CD14-positive monocyte (primary cell): Measurements from ENCODE around the gene SPTLC1. TPM values are rescaled to one million over a fixed set of nuclear protein-coding genes. Genes with fewer than 3 reads are reported as not detected.
A peak's percentile ranks its signal among the peaks of the same experiment; 100 is the strongest.

Experiments used
- DNase-seq, 3 donors: peaks; one replicate each; pipeline ENCODE4 v3.0.0-alpha.2; 2011 to 2022
- H2AFZ ChIP-seq: 2 replicates; pipeline ENCODE4 v1.6.0; 2012; ENCODE audit warnings: mild to moderate bottlenecking, low read depth, low read length, inconsistent platforms; ENCODE audit not compliant: insufficient read depth, poor library complexity, severe bottlenecking
- H3K27ac ChIP-seq, 2 donors: 1 replicate in 1 of 2; 2 replicates in 1 of 2; pipeline ENCODE4 v1.5.1; 2012 to 2013; ENCODE audit warnings: low read length in 2 of 2, control low read depth in 1 of 2, inconsistent platforms in 1 of 2, low read depth in 1 of 2, mild to moderate bottlenecking in 1 of 2
- H3K27me3 ChIP-seq, 2 donors: one replicate each; pipeline versions ENCODE4 v1.6.0 to v1.6.1; 2011 to 2013; ENCODE audit warnings: low read length in 2 of 2; ENCODE audit not compliant: control insufficient read depth in 2 of 2, insufficient read depth in 2 of 2
- H3K36me3 ChIP-seq, 2 donors: replicated peaks in 1 of 2; 1 replicate in 1 of 2; 2 replicates in 1 of 2; pipeline versions ENCODE4 v1.5.1 to v1.6.1; 2012 to 2013; ENCODE audit warnings: low read length in 2 of 2, control low read depth in 1 of 2, inconsistent platforms in 1 of 2, mild to moderate bottlenecking in 1 of 2; ENCODE audit not compliant: insufficient read depth in 2 of 2, control insufficient read depth in 1 of 2
- H3K4me1 ChIP-seq, 2 donors: 1 replicate in 1 of 2; 2 replicates in 1 of 2; pipeline versions ENCODE4 v1.5.1 to v1.6.1; 2012 to 2013; ENCODE audit warnings: low read length in 2 of 2, control low read depth in 1 of 2, inconsistent platforms in 1 of 2, mild to moderate bottlenecking in 1 of 2, moderate library complexity in 1 of 2; ENCODE audit not compliant: insufficient read depth in 2 of 2, control insufficient read depth in 1 of 2
- H3K4me2 ChIP-seq: replicated peaks from 2 replicates; pipeline ENCODE3; 2012; ENCODE audit warnings: low read length, moderate library complexity, mild to moderate bottlenecking; ENCODE audit not compliant: poor library complexity, severe bottlenecking; ENCODE audit errors: extremely low read depth
- H3K4me3 ChIP-seq, 3 experiments: fragments of 200-600 bp in 1 of 3; sonication (generic) in 1 of 3; replicated peaks in 1 of 3; 1 replicate in 2 of 3; 2 replicates in 1 of 3; pipeline ENCODE4 v1.5.1; 2011 to 2013; ENCODE audit warnings: low read length in 3 of 3, mild to moderate bottlenecking in 3 of 3, control low read depth in 2 of 3, low read depth in 2 of 3, inconsistent platforms in 1 of 3, moderate library complexity in 1 of 3
- H3K79me2 ChIP-seq: 2 replicates; pipeline ENCODE4 v1.6.0; 2012; ENCODE audit warnings: mild to moderate bottlenecking, control low read depth, inconsistent platforms, low read length, moderate library complexity; ENCODE audit not compliant: insufficient read depth
- H3K9ac ChIP-seq: 2 replicates; pipeline ENCODE4 v1.6.0; 2017; ENCODE audit warnings: low read length, mild to moderate bottlenecking; ENCODE audit not compliant: insufficient read depth, poor library complexity, severe bottlenecking
- H3K9me3 ChIP-seq, 2 donors: replicated peaks in 1 of 2; 1 replicate in 1 of 2; 2 replicates in 1 of 2; pipeline versions ENCODE4 v1.5.1 to v1.6.1; 2012 to 2013; ENCODE audit warnings: low read length in 2 of 2, control low read depth in 1 of 2; ENCODE audit not compliant: control insufficient read depth in 1 of 2, insufficient read depth in 1 of 2
- H4K20me1 ChIP-seq: 2 replicates; pipeline ENCODE4 v1.6.0; 2012; ENCODE audit warnings: mild to moderate bottlenecking, low read length, control low read depth, moderate library complexity; ENCODE audit not compliant: insufficient read depth
- H3K27ac Mint-ChIP-seq, 7 donors: one replicate each; pipeline ENCODE4 v1.8.0; 2020; ENCODE audit warnings: mild to moderate bottlenecking in 7 of 7, mixed read lengths in 7 of 7, moderate library complexity in 6 of 7, inconsistent platforms in 2 of 7
- H3K27me3 Mint-ChIP-seq, 3 donors: one replicate each; pipeline ENCODE4 v1.8.0; 2021 to 2022; ENCODE audit warnings: low read depth in 3 of 3, mild to moderate bottlenecking in 3 of 3, mixed read lengths in 3 of 3, moderate library complexity in 3 of 3, inconsistent platforms in 1 of 3
- H3K36me3 Mint-ChIP-seq, 2 donors: one replicate each; pipeline ENCODE4 v1.8.0; 2020; ENCODE audit warnings: mixed read lengths in 2 of 2, inconsistent platforms in 1 of 2, mild to moderate bottlenecking in 1 of 2
- H3K4me1 Mint-ChIP-seq: one replicate; pipeline ENCODE4 v1.8.0; 2020; ENCODE audit warnings: mild to moderate bottlenecking, mixed read lengths
- H3K4me3 Mint-ChIP-seq, 2 donors: one replicate each; pipeline ENCODE4 v1.8.0; 2020; ENCODE audit warnings: mild to moderate bottlenecking in 2 of 2, mixed read lengths in 2 of 2, moderate library complexity in 1 of 2
- H3K9me3 Mint-ChIP-seq, 7 donors: one replicate each; pipeline ENCODE4 v1.8.0; 2020 to 2022; ENCODE audit warnings: mixed read lengths in 7 of 7, mild to moderate bottlenecking in 6 of 7, moderate library complexity in 6 of 7, inconsistent platforms in 2 of 7
- CTCF ChIP-seq: fragments of 200-600 bp; IDR thresholded peaks from one replicate; pipeline ENCODE4 v1.8.0; 2022; ENCODE audit warnings: antibody characterized with exemption, mild to moderate bottlenecking
- WGBS: methylation state at CpG from one replicate; pipeline ENCODE4 v1.1.5; 2013; ENCODE audit warnings: missing lambda C conversion rate; ENCODE audit not compliant: insufficient coverage; 5-methylcytosine and 5-hydroxymethylcytosine counted together
- intact Hi-C, 2 donors: fragments of 100-400 bp; cut with micrococcal nuclease; formaldehyde crosslinking; loops; one replicate each; pipeline versions ENCODE4 v1.15.0 to v1.15.1; 2023
- polyA plus RNA-seq, 3 donors: library from polyadenylated mRNA; depleted of rRNA in 1 of 3; unstranded in 2 of 3; stranded (reverse) in 1 of 3; fragments of 300-500 nt in 2 of 3; fragments of >200 nt in 1 of 3; fragmentation: Illumina TruSeq in 2 of 3; gene quantifications; 1 replicate in 2 of 3; 2 replicates in 1 of 3; pipeline ENCODE4 v1.2.3, GENCODE V29; 2012 to 2021

The SPTLC1 gene
- polyA plus RNA-seq, 3 donors, result 37.4 to 92.4 (median 80.0) TPM

DNA sequence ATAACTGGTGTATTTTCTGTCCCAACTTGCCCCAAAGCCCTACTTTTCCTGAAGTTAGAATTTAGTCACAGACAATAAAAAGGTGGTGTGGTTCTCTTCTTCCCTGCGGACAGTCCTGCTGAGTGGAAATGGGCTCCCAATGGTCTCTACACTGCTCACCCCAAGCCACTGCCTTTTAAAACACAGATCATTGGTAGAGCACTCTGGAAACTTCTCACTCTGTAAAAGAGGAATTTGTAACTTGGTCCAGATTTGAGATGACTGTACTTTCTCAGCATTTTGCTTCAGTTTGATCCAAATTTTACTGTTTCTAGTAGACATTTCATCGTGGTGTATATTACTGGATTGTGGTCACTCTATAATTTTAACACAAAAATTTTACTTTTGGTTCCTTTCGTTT, 84.8 kb downstream of the SPTLC1 start:
- H3K36me3 Mint-ChIP-seq, result peaks cover 46 to 53% of the 10 kb centered on the region in 2 donors
- peaks cover 41 to 59% of the 10 kb centered on the region in 2 donors for H3K36me3 ChIP-seq
- H3K9me3 ChIP-seq, result peaks cover 0 to 4% of the 10 kb centered on the region in 2 donors
- H3K9ac ChIP-seq, result no peak overlapping the region
- H3K27me3 ChIP-seq, result no peaks in the 10 kb centered on the region
- no peak overlapping the region for H3K4me2 ChIP-seq
- intact Hi-C loops, result no loop called here
- H3K27ac Mint-ChIP-seq, result peak overlapping the region in 2 of 7 donors; percentile 2 to 23
- H3K4me3 ChIP-seq, result no peak overlapping the region
- H2AFZ ChIP-seq, result no peak overlapping the region
- no peaks in the 10 kb centered on the region for H3K4me1 Mint-ChIP-seq
- peaks cover 0 to 2% (median 0%) of the 10 kb centered on the region in 7 donors for H3K9me3 Mint-ChIP-seq
- H4K20me1 ChIP-seq, result no peaks in the 10 kb centered on the region
- H3K4me3 Mint-ChIP-seq, result no peak overlapping the region
- no peak for TF ChIP-seq CTCF
- no peak for DNase-seq
- H3K27me3 Mint-ChIP-seq, result no peaks in the 10 kb centered on the region
- no peaks in the 10 kb centered on the region for H3K79me2 ChIP-seq
- no peaks in the 10 kb centered on the region for H3K4me1 ChIP-seq
- no CpG with 5 or more reads among the region's 3 CpGs for WGBS
- H3K27ac ChIP-seq, result no peak overlapping the region

GRCh38 chr9:92029553-92029952, 85.7 kb downstream of the SPTLC1 start:
- intact Hi-C loops, result no loop called here
- WGBS, result 92% methylated on average over 2 of the region's 4 CpGs
- peak overlapping the region in 1 of 7 donors; percentile 19 for H3K27ac Mint-ChIP-seq

More at GRCh38 chr9:92029553-92029952, 85.7 kb downstream of the SPTLC1 start:
- Mint-ChIP-seq H3K27me3 (no peaks in the 10 kb centered on the region), H3K4me3 (no peak overlapping the region), H3K4me1 (no peaks in the 10 kb centered on the region), H3K9me3 (peaks cover 0 to 2% (median 0%) of the 10 kb centered on the region in 7 donors), H3K36me3 (peaks cover 37 to 45% of the 10 kb centered on the region in 2 donors)
- Histone ChIP-seq H3K4me1 (no peaks in the 10 kb centered on the region), H3K79me2 (no peaks in the 10 kb centered on the region), H3K9ac (no peak overlapping the region), H3K4me3 (no peak overlapping the region), H3K9me3 (peaks cover 0 to 4% of the 10 kb centered on the region in 2 donors), H3K27me3 (no peaks in the 10 kb centered on the region), H3K27ac (no peak overlapping the region), H3K4me2 (no peak overlapping the region), H4K20me1 (no peaks in the 10 kb centered on the region), H3K36me3 (peaks cover 33 to 51% of the 10 kb centered on the region in 2 donors), H2AFZ (no peak overlapping the region)
- TF ChIP-seq CTCF, result no peak
- no peak for DNase-seq
